Neutrophil (primary cell): ENCODE data around the gene DEDD2.

Experiments
- H3K27ac ChIP-seq: fragments of 200-600 bp; sonication (generic); 2 replicates; pipeline ENCODE4 v1.5.1; 2016; ENCODE audit warnings: mild to moderate bottlenecking, moderate library complexity
- H3K27me3 ChIP-seq: fragments of 200-600 bp; sonication (generic); 2 replicates; pipeline ENCODE4 v1.6.0; 2016; ENCODE audit warnings: mild to moderate bottlenecking
- H3K36me3 ChIP-seq: fragments of 200-600 bp; sonication (generic); 2 replicates; pipeline ENCODE4 v1.5.1; 2017
- H3K4me1 ChIP-seq, 2 experiments: fragments of 200-600 bp in 1 of 2; sonication (generic) in 1 of 2; 1 replicate in 1 of 2; 2 replicates in 1 of 2; pipeline versions ENCODE4 v1.5.1 to v1.6.1; 2013 to 2016; ENCODE audit warnings: low read depth in 1 of 2, low read length in 1 of 2, mild to moderate bottlenecking in 1 of 2, moderate library complexity in 1 of 2; ENCODE audit not compliant: control insufficient read depth in 1 of 2, insufficient read depth in 1 of 2
- H3K4me3 ChIP-seq, 2 experiments: fragments of 200-600 bp in 1 of 2; sonication (generic) in 1 of 2; 1 replicate in 1 of 2; 2 replicates in 1 of 2; pipeline ENCODE4 v1.5.1; 2013 to 2016; ENCODE audit warnings: low read depth in 1 of 2, low read length in 1 of 2, mild to moderate bottlenecking in 1 of 2, moderate library complexity in 1 of 2
- H3K9me3 ChIP-seq: fragments of 200-600 bp; sonication (generic); 2 replicates; pipeline ENCODE4 v1.5.1; 2016
- TF ChIP-seq, protein P1 (sequence below): fragments of 200-600 bp; sonication (generic); IDR thresholded peaks from 2 replicates; pipeline ENCODE4 v1.5.1; 2016; ENCODE audit warnings: antibody characterized with exemption

DEDD2 gene

DNA sequence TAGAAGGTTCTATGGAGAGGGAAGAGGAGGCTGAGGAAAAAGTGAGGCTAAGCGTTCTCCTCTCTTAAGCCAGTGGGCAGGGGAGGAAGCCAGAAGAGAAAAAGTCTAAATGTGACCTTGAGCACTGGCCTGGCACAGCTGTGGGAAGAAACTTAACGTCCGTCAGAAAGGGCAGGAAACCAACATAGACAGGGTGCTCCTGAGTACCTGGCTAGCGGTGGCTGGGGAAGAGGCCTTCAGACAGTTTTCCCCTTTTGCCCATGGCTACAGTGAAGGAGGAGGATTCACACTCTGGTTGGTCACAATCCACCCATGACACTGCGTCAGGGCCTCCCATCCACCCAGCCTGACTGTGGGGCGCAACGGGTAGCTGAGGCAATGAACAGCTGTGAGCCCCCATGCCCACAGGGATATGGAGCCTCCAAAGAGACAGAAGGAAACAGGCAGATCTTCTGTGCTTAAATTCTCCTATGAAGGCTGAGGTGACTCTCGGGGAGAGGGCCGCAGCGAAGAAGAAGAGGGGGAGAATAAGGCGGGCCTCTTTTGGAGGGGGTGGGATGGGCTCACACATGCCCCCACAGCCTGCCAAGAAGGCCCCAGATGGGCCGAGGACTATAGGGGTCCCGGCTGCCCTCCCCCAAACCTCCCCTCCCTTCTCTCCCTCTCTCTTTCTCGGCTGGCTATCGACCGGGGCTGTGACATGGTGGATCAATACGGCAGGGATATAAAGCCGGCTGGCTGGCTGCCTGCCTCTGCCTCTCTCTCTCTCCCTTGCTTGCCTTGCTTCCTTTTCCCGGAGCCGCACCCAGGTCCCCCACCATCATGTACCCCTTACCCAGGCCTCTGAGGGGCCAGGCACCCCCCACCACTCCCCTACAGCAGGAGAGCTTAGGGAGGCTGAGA lies 65.4 kb downstream of the DEDD2 start:
- H3K36me3 ChIP-seq: no peaks in the 10 kb centered on the region
- H3K4me1 ChIP-seq: peaks cover 0 to 5% of the 10 kb centered on the region in 2 experiments
- H3K9me3 ChIP-seq: no peaks in the 10 kb centered on the region
- peaks cover 60% of the 10 kb centered on the region for H3K27me3 ChIP-seq
- H3K4me3 ChIP-seq: no peak overlapping the region
- TF ChIP-seq, protein P1, sequence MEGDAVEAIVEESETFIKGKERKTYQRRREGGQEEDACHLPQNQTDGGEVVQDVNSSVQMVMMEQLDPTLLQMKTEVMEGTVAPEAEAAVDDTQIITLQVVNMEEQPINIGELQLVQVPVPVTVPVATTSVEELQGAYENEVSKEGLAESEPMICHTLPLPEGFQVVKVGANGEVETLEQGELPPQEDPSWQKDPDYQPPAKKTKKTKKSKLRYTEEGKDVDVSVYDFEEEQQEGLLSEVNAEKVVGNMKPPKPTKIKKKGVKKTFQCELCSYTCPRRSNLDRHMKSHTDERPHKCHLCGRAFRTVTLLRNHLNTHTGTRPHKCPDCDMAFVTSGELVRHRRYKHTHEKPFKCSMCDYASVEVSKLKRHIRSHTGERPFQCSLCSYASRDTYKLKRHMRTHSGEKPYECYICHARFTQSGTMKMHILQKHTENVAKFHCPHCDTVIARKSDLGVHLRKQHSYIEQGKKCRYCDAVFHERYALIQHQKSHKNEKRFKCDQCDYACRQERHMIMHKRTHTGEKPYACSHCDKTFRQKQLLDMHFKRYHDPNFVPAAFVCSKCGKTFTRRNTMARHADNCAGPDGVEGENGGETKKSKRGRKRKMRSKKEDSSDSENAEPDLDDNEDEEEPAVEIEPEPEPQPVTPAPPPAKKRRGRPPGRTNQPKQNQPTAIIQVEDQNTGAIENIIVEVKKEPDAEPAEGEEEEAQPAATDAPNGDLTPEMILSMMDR: no peak
- H3K27ac ChIP-seq: no peak overlapping the region

DNA sequence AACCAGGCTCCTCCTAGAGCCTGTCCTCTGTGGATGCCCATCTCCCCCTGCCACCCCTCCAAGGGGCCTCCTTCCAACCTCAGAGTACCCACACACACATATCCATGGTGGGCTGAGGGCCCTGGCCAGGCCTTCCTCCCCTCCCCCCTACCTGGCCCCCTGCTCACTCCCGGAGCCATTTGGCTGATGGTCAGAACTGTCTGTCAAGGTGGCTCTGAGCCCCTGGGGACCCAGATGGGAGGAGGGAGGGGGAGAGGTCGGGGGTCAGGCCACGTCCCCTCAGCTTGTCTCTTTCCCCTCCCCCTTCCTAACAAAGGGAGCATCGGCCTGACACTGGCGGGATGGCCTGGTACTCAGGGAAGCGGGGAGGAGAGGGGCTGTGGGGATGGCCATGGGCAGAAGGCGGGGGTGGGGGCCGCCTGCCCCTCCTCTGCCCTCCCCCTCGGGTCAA lies 66.5 kb downstream of the DEDD2 start:
- H3K27me3 ChIP-seq: peaks cover 71% of the 10 kb centered on the region
- TF ChIP-seq, protein P1: no peak
- peaks cover 0 to 5% of the 10 kb centered on the region in 2 experiments for H3K4me1 ChIP-seq
- no peak overlapping the region for H3K27ac ChIP-seq
- no peaks in the 10 kb centered on the region for H3K36me3 ChIP-seq
- no peak overlapping the region for H3K4me3 ChIP-seq
- no peaks in the 10 kb centered on the region for H3K9me3 ChIP-seq

DNA sequence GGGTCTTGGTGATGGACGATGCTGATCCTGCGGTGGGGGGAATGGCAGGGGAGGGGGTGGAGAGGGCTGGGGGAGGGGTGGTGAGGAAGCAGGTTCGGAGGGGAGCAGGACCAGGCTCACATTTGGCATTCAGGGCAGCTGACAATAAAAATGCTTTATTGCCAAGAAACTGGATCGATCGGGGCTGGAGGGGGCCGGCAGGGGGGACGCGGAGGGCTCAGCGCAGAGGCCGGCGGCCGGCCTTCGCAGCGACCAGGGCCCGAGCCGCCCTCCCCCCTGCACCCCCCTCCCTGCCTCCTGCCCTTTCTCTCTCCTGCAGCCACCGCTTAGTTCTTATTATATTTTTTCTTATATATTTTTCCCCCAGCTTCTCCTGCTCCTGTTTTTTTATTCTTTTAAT lies 67.1 kb downstream of the DEDD2 start:
- no peaks in the 10 kb centered on the region for H3K36me3 ChIP-seq
- no peak overlapping the region for H3K27ac ChIP-seq
- H3K27me3 ChIP-seq: peaks cover 69% of the 10 kb centered on the region
- peaks cover 0 to 5% of the 10 kb centered on the region in 2 experiments for H3K4me1 ChIP-seq
- no peak overlapping the region for H3K4me3 ChIP-seq
- TF ChIP-seq, protein P1: no peak
- no peaks in the 10 kb centered on the region for H3K9me3 ChIP-seq

DNA sequence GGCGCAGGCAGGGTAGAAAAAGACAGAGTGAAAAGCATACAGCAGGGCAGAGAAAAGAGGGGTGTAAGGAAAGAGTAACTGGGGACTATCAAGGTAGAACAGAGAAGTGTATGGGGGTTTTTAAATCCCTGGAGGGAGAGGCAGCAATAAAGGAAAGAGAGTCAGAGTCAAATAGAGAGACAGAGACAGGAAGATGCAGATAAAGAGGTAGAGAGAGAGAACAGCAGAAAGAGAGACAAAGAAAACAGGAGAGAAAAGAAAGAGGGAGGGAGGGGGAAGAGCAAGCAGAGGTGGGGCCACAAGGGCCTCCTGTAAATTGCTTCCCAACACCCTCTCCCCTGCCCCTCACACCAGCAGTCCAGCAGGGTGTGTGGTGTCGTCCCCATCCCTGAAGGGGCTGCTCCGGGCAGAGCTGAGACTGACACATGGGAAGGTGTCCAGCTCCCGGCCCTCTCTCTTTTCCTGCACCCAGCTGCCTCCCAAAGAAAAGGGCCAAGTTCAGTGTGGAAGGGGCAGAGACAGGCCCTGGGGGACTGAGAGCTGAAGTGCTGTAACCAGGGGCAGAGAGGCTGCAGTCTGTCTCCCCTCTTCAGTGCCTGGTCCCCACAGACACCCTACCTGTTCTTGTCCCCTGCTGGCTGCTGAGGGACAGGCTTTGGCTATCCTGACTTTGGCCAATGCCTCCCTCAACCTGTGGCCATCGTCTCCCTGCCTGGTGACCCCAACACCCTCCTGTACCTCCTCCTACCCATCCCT lies 67.9 kb downstream of the DEDD2 start:
- TF ChIP-seq, protein P1: no peak
- no peak overlapping the region for H3K27ac ChIP-seq
- peaks cover 0 to 2% of the 10 kb centered on the region in 2 experiments for H3K4me1 ChIP-seq
- H3K36me3 ChIP-seq: no peaks in the 10 kb centered on the region
- H3K4me3 ChIP-seq: no peak overlapping the region
- peaks cover 72% of the 10 kb centered on the region for H3K27me3 ChIP-seq
- no peaks in the 10 kb centered on the region for H3K9me3 ChIP-seq
